Neural cell (in vitro differentiated cells): ENCODE data around the gene HOXD1.

Source experiments
- CTCF ChIP-seq: fragments of 450-650 bp; IDR thresholded peaks from 2 replicates; pipeline ENCODE4 v1.5.1; 2014; ENCODE audit warnings: antibody characterized with exemption, mild to moderate bottlenecking, moderate library complexity; ENCODE audit not compliant: poor library complexity, severe bottlenecking
- EP300 ChIP-seq: fragments of 450-650 bp; conservative IDR thresholded peaks from 2 replicates; pipeline ENCODE4 v1.6.1; 2014; ENCODE audit warnings: antibody characterized with exemption, mild to moderate bottlenecking, moderate library complexity; ENCODE audit not compliant: poor library complexity, severe bottlenecking
- POLR2AphosphoS5 ChIP-seq: IDR thresholded peaks from 2 replicates; pipeline ENCODE4 v1.6.1; 2012

- no peak for TF ChIP-seq EP300
- no peak for TF ChIP-seq CTCF
- no peak for TF ChIP-seq POLR2AphosphoS5
These were observed 15.4 kb upstream of the HOXD1 start for GRCh38 chr2:176172895-176173566.
